Stimulated activated CD8-positive, alpha-beta memory T cell treated with anti-CD3 and anti-CD28 coated beads, Interleukin-7, amount 100 ng/mL, for 48 hours (primary cell): ENCODE measurements around the gene ALDH3A2.
"Not testable (repeated sequence)": the region's sequence is repeated elsewhere in the genome, so short reads cannot be mapped to it uniquely, and the experiment has no call there.

Source experiments
- DNase-seq, 2 donors: peaks; one replicate each; pipeline ENCODE4 v3.0.0-alpha.2; 2020; ENCODE audit warnings: low read depth in 1 of 2; ENCODE audit errors: extremely low read depth in 1 of 2

ALDH3A2 gene

DNA sequence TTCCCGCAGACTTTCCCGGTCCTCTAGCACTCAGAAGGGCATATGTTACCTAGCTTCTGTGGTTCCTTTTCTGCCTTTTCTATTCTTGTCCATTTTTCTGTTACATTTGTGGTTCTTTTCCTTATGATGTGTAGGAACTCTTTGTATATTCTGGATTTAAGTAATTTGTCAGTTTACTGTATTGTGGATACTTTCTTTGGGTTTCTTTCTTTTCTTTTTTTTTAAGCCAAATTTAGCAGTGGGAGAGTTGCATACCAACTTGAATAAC lies 657 bp downstream of the ALDH3A2 start:
- DNase-seq: no peak

DNA sequence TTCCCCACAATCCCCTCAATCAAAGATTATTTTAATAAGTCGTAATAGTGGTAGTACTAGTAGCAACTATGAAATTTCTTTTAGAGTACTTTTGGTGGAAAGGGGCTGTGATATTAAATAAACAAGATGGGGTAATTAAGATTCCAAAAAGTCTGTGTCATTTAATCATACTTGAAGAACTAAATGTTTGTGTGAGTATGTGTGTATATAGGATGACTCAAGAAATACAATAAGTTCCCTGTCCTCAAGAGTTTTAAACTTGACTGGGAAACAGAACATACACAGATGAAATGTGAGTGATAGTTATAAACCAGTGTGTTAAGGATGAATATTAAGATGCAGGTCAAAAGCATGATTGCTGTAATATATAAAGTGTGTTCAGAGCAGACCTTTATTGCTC lies 2.3 kb downstream of the ALDH3A2 start:
- DNase-seq: no peak

GRCh38 chr17:19651451-19652238 lies 3.1 kb downstream of the ALDH3A2 start:
- no peak for DNase-seq

- DNase-seq: no peak
Observed at GRCh38 chr17:19652595-19652994, 4.0 kb downstream of the ALDH3A2 start.

- DNase-seq: no peak
Observed at GRCh38 chr17:19654342-19654886, 5.9 kb downstream of the ALDH3A2 start.

DNA sequence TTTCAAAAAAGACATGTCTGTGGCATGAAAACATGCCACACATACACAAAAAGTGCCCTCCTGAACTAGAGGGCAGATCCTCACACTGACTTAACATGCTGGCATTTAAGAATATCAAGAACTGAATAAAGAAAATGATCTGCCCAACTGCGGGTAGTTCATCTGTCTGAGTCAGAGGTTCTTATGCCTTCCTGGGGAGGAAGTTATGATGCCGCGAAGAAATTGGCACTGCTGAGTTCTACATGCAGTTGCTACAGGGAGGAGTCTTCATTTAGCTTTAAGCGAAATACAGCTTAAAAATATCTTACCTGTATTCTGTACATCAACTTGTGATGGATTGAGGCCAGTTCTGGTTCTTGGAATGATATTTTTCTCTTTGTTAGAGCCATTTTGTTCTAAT lies 6.3 kb downstream of the ALDH3A2 start:
- DNase-seq: no peak

- DNase-seq: no peak
Observed at GRCh38 chr17:19656336-19656735, 7.8 kb downstream of the ALDH3A2 start.

DNA sequence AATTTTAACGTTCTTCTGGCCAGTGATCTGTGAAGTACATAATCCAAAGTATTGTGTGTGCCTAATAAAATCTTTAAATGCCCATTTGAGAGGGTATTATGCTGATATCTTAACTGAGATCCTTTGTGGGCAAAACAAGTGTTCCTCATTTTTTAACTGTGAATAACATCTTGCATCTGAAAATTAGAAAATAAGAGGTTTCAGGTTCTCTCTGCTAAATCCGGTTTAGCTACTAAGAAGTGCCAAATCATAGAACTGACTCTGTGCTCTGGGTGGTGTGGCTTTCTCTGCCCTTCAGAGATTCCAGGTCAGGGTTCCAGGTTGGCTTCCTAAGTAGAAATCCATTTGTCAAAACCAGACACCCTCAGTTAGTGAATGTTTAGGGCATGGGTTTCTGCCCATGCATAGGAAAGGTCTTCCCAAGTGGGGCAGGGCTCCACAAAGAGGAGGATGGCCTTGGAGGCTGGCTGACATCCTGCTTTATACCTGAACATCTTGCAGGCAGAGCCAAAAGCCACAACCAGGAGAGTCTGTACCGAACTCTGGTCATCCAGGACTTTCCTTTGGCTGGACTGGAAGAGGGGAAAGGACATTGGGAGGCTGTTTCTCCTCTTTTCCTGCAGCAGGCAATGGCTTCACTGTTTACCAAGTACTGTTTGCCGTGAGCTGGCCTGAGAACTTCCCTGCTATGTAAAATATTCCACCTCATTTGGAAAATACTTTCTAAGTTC lies 8.5 kb downstream of the ALDH3A2 start:
- DNase-seq: no peak

DNA sequence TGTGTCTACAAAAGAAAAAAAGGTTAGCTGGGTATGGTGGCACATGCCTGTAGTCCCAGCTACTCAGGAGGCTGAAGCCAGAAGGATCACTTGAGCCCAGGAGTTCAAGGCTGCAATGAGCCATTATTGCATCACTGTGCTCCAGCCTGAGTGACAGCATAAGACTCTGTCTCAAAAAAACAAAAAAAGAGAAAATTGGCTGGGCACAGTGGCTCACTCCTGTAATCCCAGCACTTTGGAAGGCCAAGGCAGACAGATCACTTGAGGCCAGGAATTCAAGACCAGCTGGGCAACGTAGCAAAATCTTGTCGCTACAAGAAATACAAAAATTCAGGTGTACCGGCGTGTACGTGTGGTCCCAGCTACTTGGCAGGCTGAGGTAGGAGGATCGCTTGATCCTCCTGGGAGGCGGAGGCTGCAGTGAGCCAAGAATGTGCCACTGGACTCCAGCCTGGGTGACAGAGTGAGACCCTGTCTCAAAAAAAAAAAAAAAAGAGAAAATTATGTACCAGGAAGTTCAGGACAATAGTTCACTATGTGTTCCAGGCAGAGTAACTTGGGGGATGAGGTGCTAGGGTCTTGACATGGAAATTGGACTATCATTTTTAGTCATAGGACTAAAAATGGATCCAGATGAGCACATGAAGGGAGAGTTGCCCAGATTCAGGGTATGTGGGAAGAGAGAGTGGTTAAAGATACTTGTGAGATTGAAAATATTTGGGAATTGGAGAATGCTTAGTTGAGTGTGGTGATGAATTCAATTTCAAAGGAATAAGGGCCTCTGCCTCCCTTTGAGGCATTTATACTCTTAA lies 11.0 kb downstream of the ALDH3A2 start:
- DNase-seq: no peak

DNA sequence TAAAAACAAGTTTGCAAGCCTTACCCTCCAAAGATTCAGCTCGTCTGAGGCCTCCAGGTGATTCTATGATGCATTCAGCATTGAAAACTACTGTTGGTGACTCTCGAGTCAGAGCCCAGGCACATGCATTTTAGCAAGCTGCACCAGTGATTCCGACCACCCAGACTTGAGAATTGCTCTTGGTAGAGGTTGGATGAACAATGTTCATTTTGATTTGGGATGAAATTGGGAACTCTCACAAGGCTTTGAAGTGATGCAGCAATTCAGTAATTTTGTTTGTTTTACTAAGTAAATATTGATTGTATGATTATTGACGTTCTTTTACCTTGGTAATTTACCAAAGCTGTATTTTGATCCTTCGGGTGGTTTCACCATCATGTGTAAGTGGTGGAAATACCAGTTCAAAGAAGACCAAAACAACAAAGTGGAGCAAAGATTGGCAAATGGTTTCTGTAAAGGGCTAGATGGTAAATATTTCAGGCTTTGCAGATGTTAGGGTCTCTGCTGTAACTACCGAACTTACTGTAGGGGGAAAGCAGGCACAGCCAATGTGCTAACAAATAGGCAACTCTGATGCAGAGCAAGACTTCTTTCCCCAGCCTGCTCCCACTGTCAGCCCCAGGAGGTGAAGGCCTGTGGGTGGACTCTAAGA lies 11.8 kb downstream of the ALDH3A2 start:
- DNase-seq: no peak

DNA sequence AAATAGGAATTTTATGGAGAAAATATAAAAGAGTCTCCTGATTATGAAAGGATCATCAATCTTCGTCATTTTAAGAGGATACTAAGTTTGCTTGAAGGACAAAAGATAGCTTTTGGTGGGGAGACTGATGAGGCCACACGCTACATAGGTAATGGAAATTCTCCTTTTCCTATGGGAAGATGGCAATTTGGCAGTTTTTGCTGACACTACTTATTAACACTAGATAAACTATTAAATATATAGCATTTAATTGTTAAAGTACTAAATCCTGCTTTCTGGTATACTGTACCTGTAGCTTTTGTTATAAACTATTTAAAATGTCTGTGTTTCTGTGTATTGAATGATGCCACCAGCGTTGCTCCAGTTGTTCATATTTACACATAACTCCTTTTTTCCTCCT lies 12.6 kb downstream of the ALDH3A2 start:
- DNase-seq: no peak

DNA sequence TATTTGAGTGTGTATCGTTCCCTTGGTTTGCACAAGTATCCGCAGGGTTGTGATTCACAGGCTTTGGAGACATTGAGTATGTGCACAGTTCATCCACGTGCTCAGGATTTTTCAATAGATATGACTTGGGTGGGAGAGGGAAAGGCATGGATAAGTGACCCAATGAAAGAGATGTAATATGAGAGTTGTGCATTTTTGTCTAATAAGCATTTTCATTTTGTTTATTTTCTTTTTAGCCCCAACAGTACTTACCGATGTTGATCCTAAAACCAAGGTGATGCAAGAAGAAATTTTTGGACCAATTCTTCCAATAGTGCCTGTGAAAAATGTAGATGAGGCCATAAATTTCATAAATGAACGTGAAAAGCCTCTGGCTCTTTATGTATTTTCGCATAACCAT lies 14.5 kb downstream of the ALDH3A2 start:
- DNase-seq: no peak

DNA sequence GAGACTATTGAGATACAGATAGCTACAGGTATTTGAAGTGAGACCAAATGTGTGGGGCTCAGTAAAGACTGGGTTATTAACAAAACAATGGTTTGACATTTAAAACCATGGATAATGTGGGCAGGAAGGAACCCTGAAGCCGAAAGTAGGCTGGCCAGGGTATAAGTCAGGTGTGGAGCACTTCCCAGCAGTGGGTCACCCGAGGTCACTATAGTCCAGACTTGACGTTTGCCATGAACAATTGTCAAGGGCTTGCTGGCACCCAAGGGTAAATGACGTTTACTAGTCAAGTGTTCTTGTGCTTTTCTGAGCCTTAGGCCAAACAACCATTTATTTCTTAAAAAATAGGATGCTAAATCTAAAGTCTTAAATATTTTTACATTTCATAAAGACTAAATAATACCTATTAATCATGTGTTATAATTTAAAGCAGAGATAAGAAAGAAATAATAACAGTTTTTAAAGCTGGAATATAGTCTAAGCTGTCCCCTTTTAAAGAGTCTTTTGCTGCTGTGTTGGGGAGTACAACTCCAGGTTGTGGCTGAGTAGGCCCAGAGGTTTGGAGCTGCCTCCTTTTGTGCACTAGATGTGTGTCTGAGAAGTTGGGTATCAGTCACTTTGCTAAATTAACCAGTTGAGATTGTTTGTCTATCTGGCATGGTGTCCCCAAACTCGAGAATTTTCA lies 15.7 kb downstream of the ALDH3A2 start:
- no peak for DNase-seq

- no peak for DNase-seq
Observed at GRCh38 chr17:19664821-19665181, 16.2 kb downstream of the ALDH3A2 start.

DNA sequence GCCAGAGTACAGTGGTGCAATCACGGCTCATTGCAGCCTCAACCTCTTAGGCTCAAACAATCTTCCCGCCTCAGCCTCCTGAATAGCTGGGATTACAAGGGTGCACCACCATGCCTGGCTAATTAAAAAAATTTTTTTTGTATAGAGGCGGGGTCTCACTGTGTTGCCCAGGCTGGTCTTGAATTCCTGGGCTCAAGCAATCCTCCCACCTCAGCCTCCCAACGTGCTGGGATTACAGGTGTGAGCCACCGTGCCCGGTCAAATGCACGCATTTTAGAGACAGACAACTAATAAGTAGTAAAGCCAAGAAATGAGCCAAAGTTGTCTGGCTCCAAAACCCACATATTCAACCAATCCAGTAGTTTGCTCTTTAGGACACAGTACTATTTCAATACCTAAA lies 21.1 kb downstream of the ALDH3A2 start:
- DNase-seq: not testable (repeated sequence)

DNA sequence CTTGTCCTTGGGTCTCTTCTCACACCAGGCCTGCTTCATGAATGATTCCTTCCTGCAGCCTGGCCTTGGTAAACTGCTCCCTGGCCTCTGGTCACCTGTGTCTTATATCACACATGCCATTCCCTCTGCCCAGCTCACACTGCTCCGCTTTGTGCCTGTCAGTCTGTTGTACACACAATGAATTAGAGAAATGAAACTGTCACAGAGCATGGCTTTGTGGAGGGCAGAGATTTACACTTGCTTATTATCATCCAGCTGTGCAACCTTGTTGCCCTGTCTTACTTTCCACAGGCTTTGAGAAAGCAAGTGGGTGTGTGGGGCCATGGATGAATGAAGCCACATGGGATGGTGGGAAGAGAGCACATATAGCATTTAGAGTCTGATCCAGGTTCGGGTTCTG lies 22.4 kb downstream of the ALDH3A2 start:
- no peak for DNase-seq

DNA sequence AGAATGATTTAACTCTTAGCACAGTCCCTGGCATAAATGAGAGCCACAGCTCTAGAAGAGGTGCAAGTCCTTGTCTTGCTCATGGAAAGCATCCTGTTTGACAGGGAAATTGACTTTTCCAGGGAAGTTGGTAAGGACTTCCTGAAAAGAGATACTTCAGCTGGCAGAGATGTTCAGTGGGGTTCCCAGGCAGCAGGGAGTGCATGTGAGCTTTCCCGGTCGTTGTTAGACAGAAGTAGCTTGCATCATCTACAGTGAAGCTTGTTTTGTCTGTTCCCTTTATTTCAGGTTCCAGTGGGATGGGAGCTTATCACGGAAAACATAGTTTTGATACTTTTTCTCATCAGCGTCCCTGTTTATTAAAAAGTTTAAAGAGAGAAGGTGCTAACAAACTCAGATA lies 22.9 kb downstream of the ALDH3A2 start:
- no peak for DNase-seq

- no peak for DNase-seq
Observed at GRCh38 chr17:19672009-19672750, 23.6 kb downstream of the ALDH3A2 start.

DNA sequence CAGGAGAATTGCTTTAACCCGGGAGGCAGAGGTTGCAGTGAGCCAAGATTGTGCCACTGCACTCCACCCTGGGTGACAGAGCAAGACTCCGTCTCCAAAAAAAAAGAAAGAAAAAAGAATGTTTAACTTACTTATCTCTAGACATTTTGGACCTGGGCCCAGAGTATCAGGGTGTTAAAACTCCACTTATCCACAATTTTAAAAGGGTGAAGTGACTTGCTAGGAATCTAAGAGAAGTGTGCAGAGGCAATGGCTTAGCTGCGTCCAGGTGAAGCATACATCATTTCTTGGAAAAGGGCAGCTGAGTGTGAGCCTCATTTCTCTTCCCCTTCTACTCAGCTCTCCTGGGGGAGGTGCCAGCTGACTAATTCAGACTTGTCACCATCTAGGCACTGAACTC lies 25.1 kb downstream of the ALDH3A2 start:
- no peak for DNase-seq

DNA sequence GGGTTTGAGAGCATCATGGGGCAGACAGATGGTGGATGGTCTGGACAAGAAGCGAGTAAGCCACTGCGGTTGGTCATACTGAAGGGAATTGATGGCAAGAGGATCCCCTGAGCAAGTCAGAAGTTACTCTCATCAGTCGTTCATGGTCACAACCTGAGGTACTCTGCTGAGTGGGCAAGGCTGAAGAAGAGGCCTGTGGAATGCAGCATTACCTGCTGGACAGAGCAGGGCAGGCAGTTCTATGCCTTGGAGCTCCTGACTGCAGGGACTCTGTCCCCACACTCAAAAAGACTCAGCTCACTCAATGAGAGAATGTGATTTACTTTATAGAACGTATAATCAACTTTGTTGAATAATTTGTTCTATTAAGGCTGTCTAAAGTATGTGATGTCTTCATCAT lies 28.3 kb downstream of the ALDH3A2 start:
- DNase-seq: no peak
